IMR-90 (cell line): ENCODE measurements around the gene FKBP4. TPM values are rescaled to one million over a fixed set of nuclear protein-coding genes. Genes with fewer than 3 reads are reported as not detected.

Experiments used
- ATAC-seq: fragments of 200-7000 bp; cut with Tn5 transposase; 2 replicates; pipeline ENCODE4 v1.9.1; 2020; ENCODE audit warnings: low read depth, mild to moderate bottlenecking, moderate library complexity
- BruUV-seq: library from RNA; stranded (reverse); fragments of 400-500 nt; replicated peaks from 2 replicates; lab custom pipeline; 2021; lab: Mats Ljungman, UMichigan
- CTCF ChIA-PET: fragments of 300-600 bp; formaldehyde crosslinking; extraction: SDS; loops from one replicate; lab custom pipeline; 2021; ENCODE audit warnings: antibody characterized with exemption; lab: Yijun Ruan, JAX
- POLR2A ChIA-PET: fragments of 300-600 bp; sonication (Branson Sonifier 250); formaldehyde crosslinking; loops from one replicate; lab custom pipeline; 2022; ENCODE audit warnings: antibody characterized with exemption; ENCODE audit not compliant: unreplicated experiment; lab: Charles Lee
- DNase-seq: peaks from one replicate; pipeline ENCODE4 v3.0.0; 2013
- H2AFZ ChIP-seq: replicated peaks from 2 replicates; pipeline ENCODE3; 2013; ENCODE audit warnings: low read length, mild to moderate bottlenecking; ENCODE audit not compliant: poor library complexity
- H2AK5ac ChIP-seq: 2 replicates; pipeline ENCODE4 v1.6.1; 2013; ENCODE audit warnings: low read depth, low read length, inconsistent platforms
- H2AK9ac ChIP-seq: replicated peaks from 2 replicates; pipeline ENCODE3; 2013; ENCODE audit warnings: mild to moderate bottlenecking, low read depth, low read length, moderate library complexity; ENCODE audit not compliant: poor library complexity
- H2BK120ac ChIP-seq: 2 replicates; pipeline ENCODE4 v1.6.1; 2013; ENCODE audit warnings: low read depth, low read length, inconsistent platforms
- H2BK15ac ChIP-seq: 3 replicates; pipeline ENCODE4 v1.6.1; 2013; ENCODE audit warnings: low read depth, low read length, inconsistent platforms
- H2BK20ac ChIP-seq: 2 replicates; pipeline ENCODE4 v1.6.1; 2013; ENCODE audit warnings: low read depth, mild to moderate bottlenecking, inconsistent platforms, low read length, moderate library complexity
- H2BK5ac ChIP-seq: 2 replicates; pipeline ENCODE4 v1.6.1; 2013; ENCODE audit warnings: mild to moderate bottlenecking, low read depth, low read length, inconsistent platforms; ENCODE audit not compliant: poor library complexity, severe bottlenecking
- H3K14ac ChIP-seq: replicated peaks from 2 replicates; pipeline ENCODE4 v1.6.1; 2013; ENCODE audit warnings: low read depth, low read length, inconsistent platforms
- H3K18ac ChIP-seq: 2 replicates; pipeline ENCODE4 v1.6.1; 2013; ENCODE audit warnings: low read depth, low read length, control low read depth
- H3K23ac ChIP-seq: 2 replicates; pipeline ENCODE4 v1.6.1; 2013; ENCODE audit warnings: low read depth, low read length, inconsistent platforms
- H3K27ac ChIP-seq: 2 replicates; pipeline ENCODE4 v1.5.1; 2013; ENCODE audit warnings: mild to moderate bottlenecking, control low read depth, low read length; ENCODE audit not compliant: insufficient read depth
- H3K27me3 ChIP-seq: 2 replicates; pipeline ENCODE4 v1.6.1; 2013; ENCODE audit warnings: low read length; ENCODE audit not compliant: control insufficient read depth, insufficient read depth
- H3K36me3 ChIP-seq: 2 replicates; pipeline ENCODE4 v1.6.1; 2013; ENCODE audit warnings: low read length, mixed read lengths; ENCODE audit not compliant: control insufficient read depth, insufficient read depth
- H3K4ac ChIP-seq: 2 replicates; pipeline ENCODE4 v1.6.1; 2013; ENCODE audit warnings: low read depth, low read length, inconsistent platforms
- H3K4me1 ChIP-seq: 2 replicates; pipeline ENCODE4 v1.6.1; 2013; ENCODE audit warnings: low read length, mixed read lengths; ENCODE audit not compliant: control insufficient read depth, insufficient read depth
- H3K4me2 ChIP-seq: 2 replicates; pipeline ENCODE4 v1.6.1; 2013; ENCODE audit warnings: low read depth, mild to moderate bottlenecking, control low read depth, low read length, moderate library complexity
- H3K4me3 ChIP-seq: 2 replicates; pipeline ENCODE4 v1.5.1; 2013; ENCODE audit warnings: low read depth, mild to moderate bottlenecking, control low read depth, low read length, moderate library complexity; ENCODE audit not compliant: insufficient read depth
- H3K56ac ChIP-seq: 2 replicates; pipeline ENCODE4 v1.6.1; 2013; ENCODE audit warnings: low read length, inconsistent platforms; ENCODE audit not compliant: insufficient read depth; ENCODE audit errors: extremely low read depth
- H3K79me1 ChIP-seq, 2 experiments: 2 replicates each; pipeline ENCODE4 v1.6.1; 2013; ENCODE audit warnings: low read length in 2 of 2, inconsistent platforms in 1 of 2, low read depth in 1 of 2
- H3K9ac ChIP-seq: 2 replicates; pipeline ENCODE4 v1.6.1; 2013; ENCODE audit warnings: low read depth, low read length, control low read depth
- H3K9me1 ChIP-seq: 2 replicates; pipeline ENCODE4 v1.6.1; 2013; ENCODE audit warnings: low read length, inconsistent platforms; ENCODE audit not compliant: insufficient read depth
- H3K9me3 ChIP-seq: 2 replicates; pipeline ENCODE4 v1.6.1; 2013; ENCODE audit warnings: low read length; ENCODE audit not compliant: control insufficient read depth, insufficient read depth
- H4K20me1 ChIP-seq: 2 replicates; pipeline ENCODE4 v1.6.1; 2013; ENCODE audit warnings: low read length, inconsistent platforms; ENCODE audit not compliant: insufficient read depth
- H4K5ac ChIP-seq: 2 replicates; pipeline ENCODE4 v1.6.1; 2013; ENCODE audit warnings: mild to moderate bottlenecking, low read depth, low read length, control low read depth
- H4K8ac ChIP-seq, 2 experiments: 2 replicates each; pipeline ENCODE4 v1.6.1; 2013; ENCODE audit warnings: low read depth in 2 of 2, low read length in 2 of 2, control low read depth in 1 of 2, inconsistent platforms in 1 of 2
- H4K91ac ChIP-seq: 2 replicates; pipeline ENCODE4 v1.6.1; 2013; ENCODE audit warnings: low read depth, low read length, inconsistent platforms; ENCODE audit not compliant: insufficient read depth
- CEBPB ChIP-seq: IDR thresholded peaks from 2 replicates; pipeline ENCODE4 v1.6.1; 2012; ENCODE audit warnings: low read depth, low read length, improper control_type of control experiment
- CTCF ChIP-seq: conservative IDR thresholded peaks from 2 replicates; pipeline ENCODE4 v1.5.1; 2012; ENCODE audit warnings: mild to moderate bottlenecking, low read depth, low read length, improper control_type of control experiment
- FOS ChIP-seq: fragments of 150-350 bp; IDR thresholded peaks from 2 replicates; pipeline ENCODE4 v1.6.1; 2016; ENCODE audit warnings: low read depth, low read length
- MAFK ChIP-seq: IDR thresholded peaks from 2 replicates; pipeline ENCODE4 v1.6.1; 2012; ENCODE audit warnings: low read depth, low read length, improper control_type of control experiment
- MXI1 ChIP-seq: IDR thresholded peaks from 2 replicates; pipeline ENCODE4 v1.6.1; 2012; ENCODE audit warnings: low read depth, mild to moderate bottlenecking, low read length, moderate library complexity, borderline replicate concordance
- NFE2L2 ChIP-seq: fragments of 150-350 bp; IDR thresholded peaks from 2 replicates; pipeline ENCODE4 v1.6.1; 2016; ENCODE audit warnings: low read depth, mild to moderate bottlenecking, low read length
- RAD21 ChIP-seq: IDR thresholded peaks from 2 replicates; pipeline ENCODE4 v1.6.1; 2012; ENCODE audit warnings: low read length, improper control_type of control experiment
- RCOR1 ChIP-seq: IDR thresholded peaks from 2 replicates; pipeline ENCODE4 v1.6.1; 2012; ENCODE audit warnings: mild to moderate bottlenecking, low read length, improper control_type of control experiment; ENCODE audit not compliant: insufficient replicate concordance
- RFX5 ChIP-seq: IDR thresholded peaks from 2 replicates; pipeline ENCODE4 v1.8.0; 2012; ENCODE audit warnings: low read depth, mild to moderate bottlenecking, low read length, moderate library complexity
- WGBS, 2 experiments: methylation state at CpG; one replicate each; pipeline versions ENCODE4 v1.1.5 to v1.1.7; 2013; ENCODE audit warnings: missing lambda C conversion rate in 2 of 2; ENCODE audit not compliant: insufficient read length in 1 of 2; ENCODE audit errors: extremely low coverage in 2 of 2; 5-methylcytosine and 5-hydroxymethylcytosine counted together
- dilution Hi-C: fragments of 300-500 bp; cut with HindIII; formaldehyde crosslinking; loops from one replicate; pipeline ENCODE4 v1.14.3; 2018; ENCODE audit warnings: low sequenced_read_pairs; ENCODE audit not compliant: unreplicated experiment
- in situ Hi-C: fragments of 300-500 bp; cut with MboI; formaldehyde crosslinking; loops from 3 replicates; pipeline ENCODE4 v1.14.3; 2019; ENCODE audit warnings: low sequenced_read_pairs, inconsistent platforms, mixed read lengths
- intact Hi-C: fragments of 100-400 bp; cut with micrococcal nuclease; formaldehyde crosslinking; loops from 2 replicates; pipeline ENCODE4 v1.10.0; 2022
- polyA plus RNA-seq, 3 experiments: library from polyadenylated mRNA; depleted of rRNA; stranded (reverse); fragments of >200 nt; gene quantifications; 2 replicates each; pipeline ENCODE4 v1.2.3, GENCODE V29; 2012; ENCODE audit warnings: low replicate concordance in 1 of 3
- total RNA-seq: library from RNA; depleted of rRNA; stranded (reverse); fragments of >200 nt; gene quantifications from 2 replicates; pipeline ENCODE4 v1.2.3, GENCODE V29; 2012

FKBP4 gene
- total and polyA plus RNA-seq, 2 of the 4 experiments (the other 2 are of a cell fraction) = 35.7 to 36.0 TPM

- no TSS peak for BruUV-seq
Measured at GRCh38 chr12:2769866-2770533, 24.8 kb upstream of the FKBP4 start.

More at GRCh38 chr12:2769866-2770533, 24.8 kb upstream of the FKBP4 start:
- H2AK9ac ChIP-seq = no peak overlapping the region
- WGBS, 2 experiments = 78% methylated on average over 5 of the region's 11 CpGs; no CpG with 5 or more reads in 1 of the 2 experiments
- ChIA-PET POLR2A (no interaction called here), CTCF (no interaction called here)
- no peaks in the 10 kb centered on the region for H4K20me1 ChIP-seq
- ATAC-seq (no peak), DNase-seq (no peak)
- no peaks in the 10 kb centered on the region for H3K9me1 ChIP-seq
- H3K9me3 ChIP-seq = no peaks in the 10 kb centered on the region
- intact Hi-C loops = no loop called here
- no peaks in the 10 kb centered on the region for H3K4me1 ChIP-seq
- H4K5ac ChIP-seq = no peak overlapping the region
- no peak overlapping the region for H3K4me3 ChIP-seq
- H3K9ac ChIP-seq = no peak overlapping the region
- no peak overlapping the region for H2BK5ac ChIP-seq
- H3K23ac ChIP-seq = no peak overlapping the region
- no peaks in the 10 kb centered on the region for H3K79me1 ChIP-seq
- no peak overlapping the region for H2AFZ ChIP-seq
- dilution Hi-C loops = no loop called here
- H4K8ac ChIP-seq = no peak overlapping the region
- no peak overlapping the region for H3K4me2 ChIP-seq
- no peak overlapping the region for H3K18ac ChIP-seq
- no peak overlapping the region for H2BK20ac ChIP-seq
- peaks cover 60% of the 10 kb centered on the region for H3K27me3 ChIP-seq
- no peak overlapping the region for H4K91ac ChIP-seq
- H2BK120ac ChIP-seq = no peak overlapping the region
- no peak overlapping the region for H2AK5ac ChIP-seq
- H3K27ac ChIP-seq = no peak overlapping the region
- H3K4ac ChIP-seq = no peak overlapping the region
- no peak overlapping the region for H3K56ac ChIP-seq
- no peaks in the 10 kb centered on the region for H3K36me3 ChIP-seq
- H3K14ac ChIP-seq = no peak overlapping the region
- in situ Hi-C loops = no loop called here
- TF ChIP-seq RFX5 (no peak), CEBPB (no peak), FOS (no peak), RAD21 (no peak), CTCF (no peak), MAFK (no peak), MXI1 (no peak), RCOR1 (no peak), NFE2L2 (no peak)
- H2BK15ac ChIP-seq = no peak overlapping the region
